Measurements from ENCODE around the gene ATP5F1D.

GRCh38 chr19:1213391-1214286, 27.9 kb upstream of the ATP5F1D start:
- no peak for TF ChIP-seq POLR2A (IDR thresholded peaks at IDR 0.05)
- TF ChIP-seq CTCF (IDR thresholded peaks at IDR 0.05), result no peak
- no peak for TF ChIP-seq EP300 (IDR thresholded peaks at IDR 0.05)
